PFSK-1 (cell line): ENCODE data around the gene SERPINB8.

Source experiments
- FOXP2 ChIP-seq: optimal IDR thresholded peaks from 2 replicates; pipeline ENCODE3; 2011; ENCODE audit warnings: borderline replicate concordance, control low read depth, inconsistent platforms; ENCODE audit not compliant: insufficient read depth; ENCODE audit errors: extremely low read length, extremely low read depth
- POLR2AphosphoS5 ChIP-seq: IDR thresholded peaks from 2 replicates; pipeline ENCODE4 v1.6.1; 2012; ENCODE audit warnings: low read depth, mild to moderate bottlenecking, control low read depth, low read length, moderate library complexity
- REST ChIP-seq, 2 experiments: IDR thresholded peaks; 2 replicates each; pipeline versions ENCODE4 v1.6.1 to v1.8.0; 2011 to 2012; ENCODE audit warnings: low read depth in 2 of 2, low read length in 2 of 2, control low read depth in 1 of 2, inconsistent platforms in 1 of 2, mild to moderate bottlenecking in 1 of 2, moderate library complexity in 1 of 2; ENCODE audit not compliant: insufficient read depth in 1 of 2
- SIN3A ChIP-seq: IDR thresholded peaks from 2 replicates; pipeline ENCODE4 v1.6.1; 2012; ENCODE audit warnings: mild to moderate bottlenecking, low read length, moderate library complexity, borderline replicate concordance; ENCODE audit not compliant: insufficient read depth
- TAF1 ChIP-seq: IDR thresholded peaks from 2 replicates; pipeline ENCODE4 v1.6.1; 2012; ENCODE audit warnings: low read length, control low read depth, borderline replicate concordance; ENCODE audit not compliant: insufficient read depth

Gene SERPINB8

GRCh38 chr18:64027931-64028695, 58.2 kb downstream of the SERPINB8 start:
- TF ChIP-seq REST (IDR thresholded peaks at IDR 0.05; ENCODE audit: insufficient read depth in 1 of 2, low read depth in 2 of 2, low read length in 2 of 2) (no peak), SIN3A (no peak), FOXP2 (no peak), TAF1 (no peak), POLR2AphosphoS5 (no peak)

DNA sequence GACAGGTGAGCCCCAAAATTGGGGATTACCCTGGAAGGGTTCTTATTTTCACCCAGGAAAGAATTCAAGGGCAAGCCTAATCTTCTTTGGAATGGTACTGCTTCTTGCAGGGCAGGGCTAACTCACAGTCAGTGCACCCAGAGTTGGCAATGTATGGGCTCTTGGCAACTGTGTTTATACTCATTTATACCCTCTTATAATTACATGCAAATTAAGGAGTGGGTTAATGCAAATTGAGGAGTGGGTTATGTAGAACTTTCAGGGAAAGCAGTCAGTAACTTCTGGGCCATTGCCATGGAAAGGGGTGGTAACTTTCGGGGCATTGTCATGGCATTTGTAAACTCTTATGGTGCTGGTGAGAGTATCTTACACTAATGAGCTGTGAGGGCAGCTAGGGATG, 59.2 kb downstream of the SERPINB8 start:
- no peak for TF ChIP-seq SIN3A
- TF ChIP-seq REST (IDR thresholded peaks at IDR 0.05; ENCODE audit: insufficient read depth in 1 of 2, low read depth in 2 of 2, low read length in 2 of 2) = no peak
- no peak for TF ChIP-seq POLR2AphosphoS5
- TF ChIP-seq FOXP2 = no peak
- no peak for TF ChIP-seq TAF1

DNA sequence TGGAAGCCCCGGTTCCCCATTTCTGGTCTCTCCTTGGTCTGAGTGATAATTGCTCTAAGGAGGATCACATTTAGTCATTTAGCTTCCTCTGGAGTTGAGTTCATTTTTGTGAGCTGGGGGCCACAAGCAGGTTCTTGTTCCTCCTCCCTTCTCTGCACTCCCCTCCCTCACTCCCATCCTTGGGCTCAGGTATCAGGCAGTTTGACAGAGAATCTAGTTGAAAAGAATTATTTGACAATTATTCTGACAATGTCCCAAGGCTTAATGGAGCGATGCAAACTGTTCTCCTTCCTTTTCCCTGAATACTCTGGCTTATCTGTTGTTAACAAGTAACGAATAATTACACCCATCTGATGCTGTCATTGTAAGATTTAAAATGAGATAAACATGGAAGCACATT, 61.5 kb downstream of the SERPINB8 start:
- TF ChIP-seq REST (IDR thresholded peaks at IDR 0.05; ENCODE audit: insufficient read depth in 1 of 2, low read depth in 2 of 2, low read length in 2 of 2) (no peak), TAF1 (no peak), FOXP2 (no peak), POLR2AphosphoS5 (no peak), SIN3A (no peak)

GRCh38 chr18:64032312-64032711, 62.4 kb downstream of the SERPINB8 start:
- TF ChIP-seq POLR2AphosphoS5 = no peak
- TF ChIP-seq REST (IDR thresholded peaks at IDR 0.05; ENCODE audit: insufficient read depth in 1 of 2, low read depth in 2 of 2, low read length in 2 of 2) = no peak
- no peak for TF ChIP-seq FOXP2
- no peak for TF ChIP-seq TAF1
- no peak for TF ChIP-seq SIN3A
